Effector CD4-positive, alpha-beta T cell (primary cell): ENCODE data around the gene BHLHA9.
"Not testable (repeated sequence)": the region's sequence is repeated elsewhere in the genome, so short reads cannot be mapped to it uniquely, and the experiment has no call there.

ENCODE experiments used
- DNase-seq: peaks from one replicate; pipeline ENCODE4 v3.0.0-alpha.2; 2020

Gene BHLHA9

DNA sequence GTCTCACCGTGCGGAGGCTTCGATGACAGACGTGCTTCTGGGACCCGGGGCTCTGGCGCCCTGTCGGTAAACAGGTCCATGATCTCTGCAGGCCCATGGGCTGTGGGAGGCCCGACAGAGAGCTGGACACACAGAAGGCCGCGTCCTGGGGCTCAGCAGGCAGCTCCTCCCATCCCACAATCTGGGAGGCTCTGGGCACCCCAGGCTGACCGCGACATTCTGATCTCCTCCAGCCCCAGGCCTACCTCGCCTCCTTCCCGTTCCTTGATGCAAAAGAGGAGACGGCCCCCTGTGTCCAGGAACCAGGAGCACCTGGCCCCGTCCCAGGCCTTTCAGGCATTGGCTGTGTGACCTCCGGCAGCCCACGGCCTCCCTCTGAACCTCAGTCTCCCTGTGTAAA, 32.5 kb downstream of the BHLHA9 start:
- no peak for DNase-seq

DNA sequence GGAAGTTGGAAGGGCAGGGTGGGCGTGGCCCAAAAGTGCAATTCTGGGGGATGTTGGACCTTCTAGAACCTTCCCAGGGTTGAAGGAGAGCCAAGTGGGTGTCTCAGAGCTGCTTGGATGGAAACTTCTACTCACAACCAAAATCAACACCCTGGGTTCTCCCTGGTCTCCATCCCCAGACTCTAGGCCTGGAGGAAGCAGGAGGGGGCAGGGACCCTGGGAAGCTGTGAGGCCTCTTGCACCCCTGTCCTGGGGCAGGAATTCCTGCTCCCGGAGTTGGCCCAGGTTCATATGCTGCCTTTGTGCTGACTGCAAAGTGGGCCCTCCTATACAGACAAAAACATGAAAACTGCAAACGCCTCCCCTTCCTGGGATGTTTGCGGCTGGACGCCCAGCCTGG, 34.3 kb downstream of the BHLHA9 start:
- no peak for DNase-seq

DNA sequence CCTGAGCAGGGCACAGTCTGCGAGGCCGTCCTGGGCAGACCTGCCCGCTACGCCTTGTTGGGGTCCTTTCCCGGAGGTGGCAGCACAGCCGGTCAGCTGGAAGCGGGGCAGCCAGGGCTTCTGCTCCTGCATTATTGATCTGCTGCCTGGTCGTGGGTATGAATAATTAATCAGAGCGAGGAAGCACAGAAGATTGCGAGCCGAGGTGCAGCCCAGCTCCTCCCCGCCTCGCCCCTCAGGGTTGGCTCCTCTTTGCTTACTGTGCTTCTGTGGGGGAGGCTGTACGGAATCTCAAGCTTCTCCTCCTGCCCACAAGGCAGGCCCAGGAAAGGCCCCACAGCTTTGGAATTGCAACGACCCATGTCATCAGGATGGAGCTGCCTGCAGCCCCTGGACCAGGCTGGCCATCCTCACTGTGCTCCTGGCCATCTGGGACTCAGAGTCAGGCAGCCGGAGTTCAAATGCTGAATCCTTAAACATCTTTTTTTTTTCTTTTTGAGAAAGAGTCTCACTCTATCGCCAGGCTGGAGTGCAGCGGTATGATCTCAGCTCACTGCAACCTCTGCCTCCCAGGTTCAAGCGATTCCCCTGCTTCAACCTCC, 34.8 kb downstream of the BHLHA9 start:
- no peak for DNase-seq

DNA sequence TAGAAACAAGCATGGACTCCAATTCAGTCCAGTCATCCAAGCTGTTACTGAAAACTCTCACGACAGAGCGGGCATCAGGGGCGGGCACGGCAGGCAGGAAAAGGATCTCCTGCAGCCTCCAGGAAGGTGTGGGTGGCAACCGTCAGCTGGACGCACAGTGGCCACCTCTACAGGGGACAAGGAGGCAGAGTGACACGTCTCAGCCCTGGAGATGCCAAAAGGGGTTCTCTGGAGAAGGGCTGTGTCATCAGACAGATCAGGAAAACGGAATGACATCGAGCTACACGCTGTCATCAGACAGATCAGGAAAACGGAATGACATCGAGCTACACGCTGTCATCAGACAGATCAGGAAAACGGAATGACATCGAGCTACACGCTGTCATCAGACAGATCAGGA, 37.6 kb downstream of the BHLHA9 start:
- DNase-seq = not testable (repeated sequence)

- DNase-seq = no peak
These were observed 42.1 kb downstream of the BHLHA9 start for GRCh38 chr17:1312261-1312870.

DNA sequence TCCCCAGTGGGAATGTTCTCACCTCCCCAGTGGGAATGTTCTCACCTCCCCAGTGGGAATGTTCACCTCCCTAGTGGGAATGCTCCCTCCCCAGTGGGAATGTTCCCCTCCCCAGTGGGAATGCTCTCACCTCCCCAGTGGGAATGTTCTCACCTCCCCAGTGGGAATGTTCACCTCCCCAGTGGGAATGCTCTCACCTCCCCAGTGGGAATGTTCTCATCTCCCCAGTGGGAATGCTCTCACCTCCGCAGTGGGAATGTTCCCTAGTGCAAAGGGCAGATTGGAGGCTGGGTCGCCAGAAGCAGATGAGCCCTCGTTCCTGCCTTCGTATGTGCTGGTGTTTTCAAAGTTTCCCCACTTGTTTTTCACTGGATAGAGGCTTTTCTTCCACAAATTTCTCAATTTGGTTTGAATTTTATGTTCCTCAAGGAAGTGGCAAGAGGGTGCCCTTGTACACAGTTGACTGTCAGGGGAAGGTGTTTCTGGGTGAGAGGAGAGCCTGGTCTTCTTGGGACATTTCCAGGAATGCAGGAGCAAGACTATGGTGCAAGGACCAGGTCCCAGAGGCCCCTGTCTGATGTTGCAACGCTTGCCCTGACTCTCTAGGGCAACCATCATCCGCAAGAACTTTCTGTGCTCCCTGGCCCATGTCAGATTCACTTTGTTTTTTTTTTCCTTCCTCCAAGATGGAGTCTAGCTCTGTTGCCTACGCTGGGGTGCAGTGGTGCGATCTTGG, 43.2 kb downstream of the BHLHA9 start:
- no peak for DNase-seq

- no peak for DNase-seq
These were observed 45.2 kb downstream of the BHLHA9 start for GRCh38 chr17:1315409-1315808.

- DNase-seq = no peak
These were observed 45.7 kb downstream of the BHLHA9 start for GRCh38 chr17:1315891-1316403.
